COLO829 (cell line): ENCODE results near the gene HSPBAP1.
A peak's percentile ranks its signal among the peaks of the same experiment; 100 is the strongest.
"Not testable (repeated sequence)": the region's sequence is repeated elsewhere in the genome, so short reads cannot be mapped to it uniquely, and the experiment has no call there.

Experiments used
- DNase-seq: peaks from one replicate; pipeline ENCODE4 v3.0.0; 2012; ENCODE audit warnings: low spot score

Gene HSPBAP1

GRCh38 chr3:122785231-122785630 is 8.4 kb downstream of the HSPBAP1 start:
- no peak for DNase-seq

GRCh38 chr3:122784436-122784835 is 9.2 kb downstream of the HSPBAP1 start:
- DNase-seq: no peak

- DNase-seq: no peak
These were observed 10.8 kb downstream of the HSPBAP1 start for GRCh38 chr3:122782804-122783203.

GRCh38 chr3:122777563-122777962 is 16.1 kb downstream of the HSPBAP1 start:
- no peak for DNase-seq

GRCh38 chr3:122776675-122777468 is 16.8 kb downstream of the HSPBAP1 start:
- DNase-seq: no peak

- no peak for DNase-seq
These were observed 19.1 kb downstream of the HSPBAP1 start for GRCh38 chr3:122774564-122774963.

- no peak for DNase-seq
These were observed 19.6 kb downstream of the HSPBAP1 start for GRCh38 chr3:122773944-122774509.

GRCh38 chr3:122772827-122773226 is 20.8 kb downstream of the HSPBAP1 start:
- no peak for DNase-seq

GRCh38 chr3:122770521-122771202 is 23.0 kb downstream of the HSPBAP1 start:
- DNase-seq: no peak

- DNase-seq: no peak
These were observed 25.9 kb downstream of the HSPBAP1 start for GRCh38 chr3:122767540-122768372.

- DNase-seq: no peak
These were observed 27.2 kb downstream of the HSPBAP1 start for GRCh38 chr3:122766430-122766829.

GRCh38 chr3:122760453-122761271 is 33.0 kb downstream of the HSPBAP1 start:
- no peak for DNase-seq

GRCh38 chr3:122758877-122759560 is 34.6 kb downstream of the HSPBAP1 start:
- DNase-seq: no peak

- no peak for DNase-seq
These were observed 38.1 kb downstream of the HSPBAP1 start for GRCh38 chr3:122755491-122755890.

- peak; percentile 75 for DNase-seq
These were observed 38.7 kb downstream of the HSPBAP1 start for GRCh38 chr3:122754929-122755328.

- no peak for DNase-seq
These were observed 45.3 kb downstream of the HSPBAP1 start for GRCh38 chr3:122748347-122748746.

GRCh38 chr3:122747295-122747694 is 46.3 kb downstream of the HSPBAP1 start:
- not testable (repeated sequence) for DNase-seq

GRCh38 chr3:122745369-122746021 is 48.1 kb downstream of the HSPBAP1 start:
- no peak for DNase-seq

GRCh38 chr3:122743581-122744120 is 50.0 kb downstream of the HSPBAP1 start:
- no peak for DNase-seq

GRCh38 chr3:122742234-122742633 is 51.4 kb downstream of the HSPBAP1 start:
- DNase-seq: no peak
